GM06990 (cell line): ENCODE results near the gene DLG2.

Source experiments
- DNase-seq: peaks from one replicate; pipeline ENCODE4 v3.0.0-alpha.2; 2011; ENCODE audit not compliant: insufficient read length; ENCODE audit errors: extremely low read depth
- H3K27me3 ChIP-seq: replicated peaks from 2 replicates; pipeline ENCODE4 v1.6.0; 2011; ENCODE audit warnings: low read length; ENCODE audit not compliant: control insufficient read depth, insufficient read depth
- H3K36me3 ChIP-seq: 2 replicates; pipeline ENCODE4 v1.5.1; 2011; ENCODE audit warnings: low read length; ENCODE audit not compliant: control insufficient read depth, insufficient read depth
- H3K4me3 ChIP-seq: replicated peaks from 2 replicates; pipeline ENCODE4 v1.5.1; 2011; ENCODE audit warnings: low read depth, mild to moderate bottlenecking, control low read depth, low read length
- CTCF ChIP-seq: IDR thresholded peaks from 2 replicates; pipeline ENCODE4 v1.5.1; 2011; ENCODE audit warnings: low read length, control low read depth, mild to moderate bottlenecking, inconsistent platforms; ENCODE audit not compliant: insufficient read depth, poor library complexity, severe bottlenecking

DLG2 gene

GRCh38 chr11:85475660-85476517, 151.3 kb downstream of the DLG2 start:
- Histone ChIP-seq H3K36me3 (no peaks in the 10 kb centered on the region), H3K27me3 (no peaks in the 10 kb centered on the region), H3K4me3 (no peak overlapping the region)
- no peak for TF ChIP-seq CTCF
- DNase-seq = no peak

- no peak for TF ChIP-seq CTCF
- Histone ChIP-seq H3K27me3 (no peaks in the 10 kb centered on the region), H3K4me3 (no peak overlapping the region), H3K36me3 (no peaks in the 10 kb centered on the region)
- DNase-seq = no peak
Observed at GRCh38 chr11:85472953-85473352, 154.2 kb downstream of the DLG2 start.

- no peak for DNase-seq
- Histone ChIP-seq H3K27me3 (no peaks in the 10 kb centered on the region), H3K4me3 (no peak overlapping the region), H3K36me3 (no peaks in the 10 kb centered on the region)
- TF ChIP-seq CTCF = no peak
Observed at GRCh38 chr11:85464283-85464682, 162.9 kb downstream of the DLG2 start.

GRCh38 chr11:85459304-85459703, 167.8 kb downstream of the DLG2 start:
- TF ChIP-seq CTCF = no peak
- DNase-seq = no peak
- H3K4me3 ChIP-seq = no peak overlapping the region
- no peaks in the 10 kb centered on the region for H3K27me3 ChIP-seq
- H3K36me3 ChIP-seq = no peaks in the 10 kb centered on the region

GRCh38 chr11:85444479-85444878, 182.7 kb downstream of the DLG2 start:
- H3K4me3 ChIP-seq = no peak overlapping the region
- no peaks in the 10 kb centered on the region for H3K27me3 ChIP-seq
- no peak for TF ChIP-seq CTCF
- no peaks in the 10 kb centered on the region for H3K36me3 ChIP-seq
- DNase-seq = no peak
